Measurements from ENCODE around the gene VPS16. TPM values are rescaled to one million over a fixed set of nuclear protein-coding genes. Genes with fewer than 3 reads are reported as not detected.
"Not testable (repeated sequence)": the region's sequence is repeated elsewhere in the genome, so short reads cannot be mapped to it uniquely, and the experiment has no call there.

Gene VPS16
- total RNA-seq, 2 donors from 2014 or later: 88.0 to 101 TPM

DNA sequence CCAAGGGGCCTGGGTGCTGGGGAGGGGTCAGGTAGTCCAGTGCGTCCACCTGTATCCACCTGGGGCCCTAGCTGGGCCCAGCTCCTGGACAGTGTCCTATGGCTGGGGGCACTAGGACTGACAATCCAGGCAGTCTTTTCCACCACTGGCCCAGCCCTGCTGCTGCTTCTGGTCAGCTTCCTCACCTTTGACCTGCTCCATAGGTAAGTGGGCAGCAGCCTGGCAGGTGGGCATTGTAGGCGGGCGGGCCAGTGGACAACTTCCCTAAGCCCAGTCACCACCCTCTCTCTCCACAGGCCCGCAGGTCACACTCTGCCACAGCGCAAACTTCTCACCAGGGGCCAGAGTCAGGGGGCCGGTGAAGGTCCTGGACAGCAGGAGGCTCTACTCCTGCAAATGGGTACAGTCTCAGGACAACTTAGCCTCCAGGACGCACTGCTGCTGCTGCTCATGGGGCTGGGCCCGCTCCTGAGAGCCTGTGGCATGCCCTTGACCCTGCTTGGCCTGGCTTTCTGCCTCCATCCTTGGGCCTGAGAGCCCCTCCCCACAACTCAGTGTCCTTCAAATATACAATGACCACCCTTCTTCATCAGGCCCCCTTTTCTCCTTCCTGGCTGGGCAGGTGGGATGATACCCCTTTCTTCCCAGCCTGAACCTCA, 25.2 kb upstream of the VPS16 start:
- H3K36me3 Mint-ChIP-seq: peaks cover 20% of the 10 kb centered on the region
- H3K27me3 Mint-ChIP-seq: peaks cover 22 to 39% of the 10 kb centered on the region in 2 donors
- DNase-seq (ENCODE audit: low spot score) (no peak), ATAC-seq (no peak)
- H3K4me1 Mint-ChIP-seq (ENCODE audit: low read depth in 2 of 2): peaks cover 12 to 15% of the 10 kb centered on the region in 2 donors
- H3K4me3 Mint-ChIP-seq: no peak overlapping the region
- no peak overlapping the region for H3K27ac Mint-ChIP-seq
- peaks cover 3% of the 10 kb centered on the region for H3K9me3 Mint-ChIP-seq

DNA sequence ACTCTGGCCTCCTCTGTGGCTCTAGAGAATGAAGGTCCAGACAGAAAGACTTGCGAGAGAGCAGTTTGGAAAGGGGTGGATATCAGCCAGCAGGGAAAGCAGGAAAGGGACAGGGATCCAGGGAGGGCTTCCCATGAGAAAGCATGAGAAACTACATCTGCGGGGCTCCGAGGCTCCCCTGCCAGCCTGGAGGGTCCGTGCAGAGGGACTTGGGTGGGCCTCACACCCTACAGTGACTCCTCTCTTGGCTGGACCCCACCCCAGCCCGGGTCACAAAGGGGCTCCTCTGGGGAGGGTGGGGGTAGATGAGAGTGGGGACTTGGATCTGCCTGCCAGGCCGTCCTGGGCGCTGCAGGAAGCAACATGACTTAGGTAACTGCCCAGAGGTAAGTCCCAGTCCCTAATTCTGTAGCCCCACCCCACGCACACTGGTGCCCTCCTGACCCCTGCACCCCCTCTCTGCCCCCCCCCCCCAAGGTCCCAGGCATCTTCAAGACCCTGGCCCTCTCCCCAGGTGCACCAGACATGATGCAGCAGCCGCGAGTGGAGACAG, 24.4 kb upstream of the VPS16 start, which contains the start of gene TMEM239:
TMEM239 (plus strand) TSS at position 335 of the 553 bp plus-strand sequence; CDS start at position 526, 191 bp downstream.
- H3K36me3 Mint-ChIP-seq: peaks cover 20% of the 10 kb centered on the region

DNA sequence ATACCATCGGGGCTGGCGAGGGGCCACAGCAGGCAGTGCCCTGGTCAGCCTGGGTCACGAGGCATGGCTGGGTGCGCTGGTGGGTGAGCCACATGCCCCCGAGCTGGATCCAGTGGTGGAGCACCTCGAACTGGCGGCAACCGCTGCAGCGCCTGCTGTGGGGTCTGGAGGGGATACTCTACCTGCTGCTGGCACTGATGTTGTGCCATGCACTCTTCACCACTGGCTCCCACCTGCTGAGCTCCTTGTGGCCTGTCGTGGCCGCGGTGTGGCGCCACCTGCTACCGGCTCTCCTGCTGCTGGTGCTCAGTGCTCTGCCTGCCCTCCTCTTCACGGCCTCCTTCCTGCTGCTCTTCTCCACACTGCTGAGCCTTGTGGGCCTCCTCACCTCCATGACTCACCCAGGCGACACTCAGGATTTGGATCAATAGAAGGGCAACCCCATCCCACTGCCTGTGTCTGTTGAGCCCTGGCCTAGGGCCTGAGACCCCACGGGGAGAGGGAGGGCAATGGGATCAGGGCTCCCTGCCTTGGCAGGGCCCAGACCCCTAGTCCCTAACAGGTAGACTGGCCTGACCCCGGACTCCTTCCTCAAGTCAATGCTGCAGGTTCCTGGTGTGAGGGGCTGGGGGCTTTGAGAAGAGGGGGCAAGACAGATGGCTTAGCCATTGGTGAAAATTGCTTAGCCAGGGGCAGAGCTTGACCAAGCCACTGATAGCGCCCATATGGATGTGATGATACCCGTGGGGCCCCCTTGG, 23.8 kb upstream of the VPS16 start:
- Mint-ChIP-seq H3K9me3 (peaks cover 3% of the 10 kb centered on the region), H3K4me3 (no peak overlapping the region), H3K27ac (no peak overlapping the region), H3K36me3 (peaks cover 15% of the 10 kb centered on the region), H3K4me1 (ENCODE audit: low read depth in 2 of 2) (peaks cover 18 to 21% of the 10 kb centered on the region in 2 donors), H3K27me3 (peaks cover 22 to 30% of the 10 kb centered on the region in 2 donors)
- DNase-seq (ENCODE audit: low spot score) (no peak), ATAC-seq (peak; percentile 44 to 45)

More for the DNA sequence above, 24.4 kb upstream of the VPS16 start, which contains the start of gene TMEM239:
- peak in 1 of 2 donors; percentile 13 for ATAC-seq
- no peak for DNase-seq (ENCODE audit: low spot score)
- peaks cover 3% of the 10 kb centered on the region for H3K9me3 Mint-ChIP-seq
- H3K27ac Mint-ChIP-seq: no peak within 1 kb of the TSS
- peaks cover 21 to 36% of the 10 kb centered on the region in 2 donors for H3K27me3 Mint-ChIP-seq
- no peak within 1 kb of the TSS for H3K4me3 Mint-ChIP-seq
- peaks cover 15 to 17% of the 10 kb centered on the region in 2 donors for H3K4me1 Mint-ChIP-seq (ENCODE audit: low read depth in 2 of 2)

DNA sequence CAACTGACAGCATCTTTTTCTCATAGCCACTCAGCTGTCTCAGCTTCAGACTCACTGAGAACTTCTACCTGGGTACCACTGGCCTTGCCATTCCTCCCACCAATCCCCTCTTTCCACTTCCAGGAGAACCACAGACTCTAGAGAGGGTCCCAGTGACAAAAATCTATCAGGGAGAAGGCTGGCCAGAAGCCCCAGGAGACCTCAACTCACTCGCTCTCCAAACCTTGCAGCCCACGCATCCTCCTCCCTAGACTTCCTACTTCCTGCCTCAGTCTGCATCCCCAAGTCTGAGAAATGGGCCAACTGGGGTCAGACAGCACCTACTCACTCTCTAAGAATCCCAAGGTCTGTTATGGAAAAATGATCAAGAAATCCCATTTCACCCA, 23.2 kb upstream of the VPS16 start:
- Mint-ChIP-seq H3K4me3 (no peak overlapping the region), H3K27ac (no peak overlapping the region), H3K9me3 (peaks cover under 1% of the 10 kb centered on the region), H3K4me1 (ENCODE audit: low read depth in 2 of 2) (peaks cover 24% of the 10 kb centered on the region in 2 donors), H3K27me3 (peaks cover 20 to 24% of the 10 kb centered on the region in 2 donors), H3K36me3 (peaks cover 9% of the 10 kb centered on the region)
- ATAC-seq (no peak), DNase-seq (ENCODE audit: low spot score) (no peak)

DNA sequence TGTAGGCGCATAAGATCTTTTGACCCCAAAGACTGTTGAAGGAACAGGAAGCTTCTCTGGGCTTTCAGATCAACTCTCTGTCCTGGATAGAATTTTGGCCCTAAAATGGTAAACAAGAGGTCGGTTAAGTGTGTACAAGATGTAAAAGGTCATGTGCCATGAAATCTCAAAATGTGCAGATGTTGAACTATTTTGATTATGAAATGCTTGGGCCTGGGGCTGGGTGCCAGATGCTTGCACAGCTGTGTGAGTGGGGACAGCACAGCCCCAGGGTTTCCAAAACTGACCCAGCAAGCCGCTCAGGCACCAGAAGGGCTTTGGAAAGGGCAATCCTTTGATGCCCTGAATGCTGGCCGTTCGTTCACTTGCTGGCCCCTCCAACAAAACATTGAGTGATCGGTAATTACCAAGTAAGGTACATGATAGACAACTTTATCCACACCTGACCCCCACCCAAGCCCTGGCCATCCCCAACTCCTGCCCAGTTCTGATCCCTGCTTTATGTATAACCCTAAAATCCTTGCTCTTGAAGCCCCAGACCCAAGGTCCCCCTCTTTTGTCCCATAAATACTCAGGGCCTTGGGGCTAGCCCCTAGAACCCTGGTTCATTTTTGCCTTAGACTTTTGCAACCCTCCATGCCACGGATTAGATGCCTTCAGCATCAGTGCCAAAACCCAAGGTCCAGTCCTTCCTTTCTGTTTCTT, 22.5 kb upstream of the VPS16 start:
- no peaks in the 10 kb centered on the region for H3K9me3 Mint-ChIP-seq
- H3K4me1 Mint-ChIP-seq (ENCODE audit: low read depth in 2 of 2): peaks cover 24% of the 10 kb centered on the region in 2 donors
- H3K27ac Mint-ChIP-seq: no peak overlapping the region
- no peak overlapping the region for H3K4me3 Mint-ChIP-seq
- no peak for DNase-seq (ENCODE audit: low spot score)
- ATAC-seq: no peak
- H3K36me3 Mint-ChIP-seq: peaks cover 6% of the 10 kb centered on the region
- H3K27me3 Mint-ChIP-seq: peaks cover 18 to 21% of the 10 kb centered on the region in 2 donors

DNA sequence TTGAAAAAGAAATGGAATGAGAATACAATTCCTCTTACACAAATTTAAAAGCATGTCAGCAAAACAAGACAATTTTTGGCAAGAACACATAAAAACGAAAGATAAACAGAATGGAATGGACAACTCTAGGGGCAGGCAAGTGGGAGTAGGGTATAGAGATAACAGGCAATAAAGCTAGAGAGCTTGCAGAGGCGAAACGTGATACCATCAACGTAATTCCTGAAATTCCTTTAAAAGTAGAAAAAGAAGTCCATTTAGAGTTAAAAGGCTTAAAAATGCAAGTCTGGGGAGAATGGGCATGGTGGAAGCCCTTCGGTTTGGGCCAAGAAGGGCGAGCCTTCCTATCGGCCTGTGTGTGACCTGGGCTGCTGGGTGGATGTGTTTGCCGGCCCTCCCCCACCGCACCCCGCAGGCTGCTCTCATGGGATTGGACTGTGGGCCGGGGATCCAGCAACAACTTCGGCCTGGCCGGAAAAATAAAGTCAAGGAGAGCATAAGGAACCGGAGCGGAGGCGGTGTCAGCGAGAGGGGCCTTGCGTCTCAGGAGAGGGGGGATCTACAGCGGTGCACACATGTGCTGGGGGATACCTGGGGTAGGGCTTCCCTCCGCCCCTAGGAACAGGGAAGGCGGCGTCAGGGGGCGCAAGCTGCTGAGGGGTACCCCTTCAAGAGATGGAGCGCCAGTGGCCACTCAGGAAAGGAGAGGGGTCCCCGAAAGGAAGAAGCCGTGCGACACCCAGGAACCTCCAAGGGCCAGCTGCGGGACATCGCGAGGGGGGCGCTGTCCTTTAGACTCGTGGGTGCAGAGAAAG, 20.3 kb upstream of the VPS16 start:
- H3K4me3 Mint-ChIP-seq: peak overlapping the region; percentile 49
- ATAC-seq: no peak

DNA sequence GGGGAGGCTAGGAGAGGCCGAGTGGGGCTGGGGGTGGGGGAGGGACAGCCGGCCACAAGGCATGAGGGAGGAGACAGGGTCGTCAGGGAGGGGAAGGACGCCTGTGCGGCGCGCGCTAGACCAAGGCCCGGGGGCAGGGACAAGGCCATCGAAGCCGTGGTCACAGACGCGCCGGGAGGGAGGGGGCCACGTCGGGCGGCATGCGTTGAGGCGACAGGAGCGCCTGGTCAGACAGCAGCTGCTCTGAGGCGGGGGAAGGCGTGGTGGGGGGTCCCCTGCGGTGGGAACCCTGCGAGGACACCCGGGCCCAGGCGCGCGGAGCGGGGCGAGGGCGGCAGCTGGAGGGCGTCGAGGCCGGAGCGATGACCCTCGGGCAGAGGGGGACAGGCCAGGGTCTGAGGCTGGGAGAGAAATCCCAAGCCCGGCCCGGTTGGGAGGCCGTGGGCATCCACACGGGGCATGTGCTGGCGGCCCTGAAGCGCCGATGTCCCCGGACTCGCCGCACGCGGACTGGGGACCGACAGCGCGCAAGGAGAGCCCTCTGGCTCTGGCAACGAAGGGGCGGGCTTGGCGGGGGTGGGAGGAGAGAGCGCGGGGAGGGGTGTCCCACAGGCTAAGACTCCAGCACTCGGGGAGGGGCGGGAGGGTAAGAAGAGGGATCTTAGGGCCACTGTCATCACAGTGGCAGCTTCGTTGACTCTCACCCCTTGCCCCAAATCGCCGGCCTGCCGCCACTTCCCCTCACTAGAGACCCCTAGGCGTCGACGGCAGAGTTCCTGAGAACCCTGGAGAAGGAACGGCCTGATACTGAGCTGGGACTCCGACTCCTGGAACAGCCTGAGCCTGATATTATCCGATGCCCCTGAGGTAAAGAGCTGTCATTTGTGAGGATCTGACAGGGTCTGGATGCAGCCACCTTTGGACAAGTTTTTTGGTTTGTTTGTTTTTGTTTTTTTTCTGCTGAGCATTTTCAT, 19.4 kb upstream of the VPS16 start:
- no peaks in the 10 kb centered on the region for H3K9me3 Mint-ChIP-seq
- peak; percentile 27 to 34 for ATAC-seq
- peaks cover 14 to 19% of the 10 kb centered on the region in 2 donors for H3K27me3 Mint-ChIP-seq
- peak overlapping the region; percentile 77 for H3K4me3 Mint-ChIP-seq
- peak overlapping the region in 1 of 2 donors; percentile 18 for H3K27ac Mint-ChIP-seq
- DNase-seq (ENCODE audit: low spot score): no peak
- H3K4me1 Mint-ChIP-seq (ENCODE audit: low read depth in 2 of 2): peaks cover 24 to 31% of the 10 kb centered on the region in 2 donors
- peaks cover 6% of the 10 kb centered on the region for H3K36me3 Mint-ChIP-seq

More for the DNA sequence above, 20.3 kb upstream of the VPS16 start:
- peaks cover 14 to 15% of the 10 kb centered on the region in 2 donors for H3K27me3 Mint-ChIP-seq
- H3K9me3 Mint-ChIP-seq: no peaks in the 10 kb centered on the region
- H3K4me1 Mint-ChIP-seq (ENCODE audit: low read depth in 2 of 2): peaks cover 24% of the 10 kb centered on the region in 2 donors
- H3K36me3 Mint-ChIP-seq: peaks cover 6% of the 10 kb centered on the region
- peak overlapping the region in 1 of 2 donors; percentile 19 for H3K27ac Mint-ChIP-seq
- no peak for DNase-seq (ENCODE audit: low spot score)

DNA sequence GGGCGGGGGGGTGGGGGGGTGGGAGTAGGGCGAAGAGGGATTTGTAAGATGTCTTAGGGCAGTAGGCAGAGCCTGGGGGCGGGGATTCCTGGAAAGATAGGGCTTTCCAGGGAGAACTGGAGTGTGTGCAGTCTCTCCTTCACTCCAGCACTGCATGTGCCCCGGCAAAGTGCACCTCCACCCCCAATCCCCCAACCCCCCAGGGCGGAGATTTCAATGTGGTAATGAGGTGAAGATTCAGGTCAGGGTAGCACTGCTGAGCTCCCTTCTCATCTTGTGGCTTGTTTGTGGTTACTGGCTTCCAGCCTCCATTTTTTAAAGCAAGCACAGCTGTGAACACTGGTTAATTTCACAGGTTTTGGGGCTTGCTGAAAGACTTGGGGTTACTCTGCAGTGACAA, 18.5 kb upstream of the VPS16 start:
- Mint-ChIP-seq H3K4me1 (ENCODE audit: low read depth in 2 of 2) (peaks cover 20 to 40% of the 10 kb centered on the region in 2 donors), H3K27ac (peak overlapping the region in 1 of 2 donors; percentile 18), H3K4me3 (peak overlapping the region; percentile 77), H3K9me3 (no peaks in the 10 kb centered on the region), H3K36me3 (peaks cover 6% of the 10 kb centered on the region), H3K27me3 (peaks cover 14 to 25% of the 10 kb centered on the region in 2 donors)
- peak; percentile 70 for DNase-seq (ENCODE audit: low spot score)
- peak; percentile 79 to 90 for ATAC-seq

DNA sequence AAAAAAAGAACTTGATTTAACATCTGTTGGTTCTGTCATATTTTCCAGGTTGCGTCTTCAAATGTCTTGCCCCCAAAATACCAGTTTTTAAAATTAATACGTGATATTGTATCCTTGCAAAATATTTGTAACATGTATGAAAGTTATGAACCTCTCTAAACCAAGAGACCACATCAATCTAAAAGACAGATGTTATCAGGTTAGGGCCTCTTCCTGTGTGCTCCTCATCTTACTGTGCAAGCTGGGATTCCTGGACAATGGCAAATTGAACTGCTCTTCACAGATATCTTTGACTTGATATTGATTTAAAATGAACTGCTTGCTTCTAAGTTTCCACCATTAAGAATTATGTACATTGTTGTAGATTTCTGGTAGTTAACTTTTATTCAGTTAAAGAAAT, 14.8 kb upstream of the VPS16 start:
- Mint-ChIP-seq H3K27me3 (peaks cover 0 to 20% of the 10 kb centered on the region in 2 donors), H3K27ac (peak overlapping the region in 1 of 2 donors; percentile 40), H3K4me1 (ENCODE audit: low read depth in 2 of 2) (peaks cover 11 to 27% of the 10 kb centered on the region in 2 donors), H3K36me3 (no peaks in the 10 kb centered on the region), H3K9me3 (no peaks in the 10 kb centered on the region), H3K4me3 (peak overlapping the region; percentile 65)
- DNase-seq (ENCODE audit: low spot score) (no peak), ATAC-seq (no peak)

DNA sequence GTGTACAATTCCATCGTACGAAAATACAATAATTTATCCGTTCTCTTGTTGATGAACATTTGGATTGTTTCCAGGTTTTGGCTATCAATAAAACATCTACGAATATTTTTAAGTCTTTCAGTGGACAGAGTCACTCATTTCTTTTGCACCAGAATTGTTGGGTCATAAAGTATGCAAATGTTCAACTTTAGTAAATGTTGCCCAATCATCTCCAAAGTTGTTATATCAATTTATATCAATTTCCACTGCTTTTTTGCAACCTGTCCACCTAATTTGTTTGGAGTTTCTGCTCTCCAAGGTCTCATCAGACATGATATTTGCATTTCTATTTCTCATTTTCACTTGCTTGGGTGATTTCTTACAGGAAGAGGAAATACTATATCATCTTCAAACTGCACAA, 13.9 kb upstream of the VPS16 start:
- peak overlapping the region in 1 of 2 donors; percentile 40 for H3K27ac Mint-ChIP-seq
- H3K36me3 Mint-ChIP-seq: no peaks in the 10 kb centered on the region
- H3K27me3 Mint-ChIP-seq: peaks cover 0 to 19% of the 10 kb centered on the region in 2 donors
- peak overlapping the region; percentile 65 for H3K4me3 Mint-ChIP-seq
- ATAC-seq: no peak
- no peak for DNase-seq (ENCODE audit: low spot score)
- H3K4me1 Mint-ChIP-seq (ENCODE audit: low read depth in 2 of 2): peaks cover 9 to 24% of the 10 kb centered on the region in 2 donors
- H3K9me3 Mint-ChIP-seq: no peaks in the 10 kb centered on the region

DNA sequence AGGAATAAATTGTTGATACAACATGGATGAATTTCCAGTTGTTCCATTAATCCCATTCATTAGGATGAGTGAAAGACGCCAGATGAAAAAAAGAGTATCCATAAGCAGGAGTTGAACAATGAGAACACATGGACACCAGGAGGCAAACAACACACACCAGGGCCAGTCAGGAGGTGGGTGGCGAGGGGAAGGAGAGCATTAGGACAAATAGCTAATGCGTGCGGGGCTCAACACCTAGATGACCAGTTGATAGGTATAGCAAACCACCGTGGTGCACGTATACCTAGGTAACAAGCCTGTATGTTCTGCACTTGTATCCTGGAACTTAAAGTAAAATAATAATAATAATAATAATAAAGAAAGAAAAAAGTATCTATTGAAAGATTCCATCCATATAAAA, 11.2 kb upstream of the VPS16 start:
- Mint-ChIP-seq H3K27ac (no peak overlapping the region), H3K4me3 (no peak overlapping the region), H3K9me3 (no peaks in the 10 kb centered on the region), H3K4me1 (ENCODE audit: low read depth in 2 of 2) (peaks cover 5 to 28% of the 10 kb centered on the region in 2 donors), H3K36me3 (peaks cover 5% of the 10 kb centered on the region), H3K27me3 (peaks cover 0 to 17% of the 10 kb centered on the region in 2 donors)
- ATAC-seq: no peak
- no peak for DNase-seq (ENCODE audit: low spot score)

DNA sequence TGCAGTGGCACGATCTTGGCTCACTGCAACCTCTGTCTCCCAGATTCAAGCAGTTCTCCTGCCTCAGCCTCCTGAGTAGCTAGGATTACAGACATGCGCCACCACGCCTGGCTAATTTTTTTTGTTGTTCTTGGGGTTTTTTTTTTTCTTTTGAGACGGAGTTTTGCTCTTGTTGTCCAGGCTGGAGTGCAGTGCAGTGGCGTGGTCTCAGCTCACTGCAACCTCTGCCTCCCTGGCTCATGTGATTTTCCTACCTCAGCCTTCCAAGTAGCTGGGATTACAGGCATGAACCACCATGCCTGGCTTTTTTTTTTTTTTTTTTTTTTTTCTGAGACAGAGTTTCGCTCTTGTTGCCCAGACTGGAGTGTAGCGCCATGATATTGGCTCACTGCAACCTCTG, 9.3 kb upstream of the VPS16 start:
- H3K4me1 Mint-ChIP-seq (ENCODE audit: low read depth in 2 of 2): peaks cover 2 to 22% of the 10 kb centered on the region in 2 donors
- not testable (repeated sequence) for DNase-seq (ENCODE audit: low spot score); ATAC-seq; H3K27ac Mint-ChIP-seq; H3K36me3 Mint-ChIP-seq; H3K9me3 Mint-ChIP-seq; H3K4me3 Mint-ChIP-seq
- H3K27me3 Mint-ChIP-seq: peaks cover 0 to 13% of the 10 kb centered on the region in 2 donors

Measured in natural killer cell treated with Interleukin-12 subunit alpha and Interleukin-12 subunit beta and Interleukin-15 and Interleukin-18, amount 100 ng/mL, for 72 hours (primary cell).